Fibroblast of the conjunctiva (primary cell): ENCODE data around the gene UGT1A5.
"Not testable (repeated sequence)": the region's sequence is repeated elsewhere in the genome, so short reads cannot be mapped to it uniquely, and the experiment has no call there.

Source experiments
- DNase-seq: peaks from one replicate; pipeline ENCODE4 v3.0.0-alpha.2; 2010; ENCODE audit warnings: low read depth

Gene UGT1A5

GRCh38 chr2:233746475-233747282, 34.0 kb downstream of the UGT1A5 start:
- no peak for DNase-seq

- DNase-seq, result no peak
Measured at GRCh38 chr2:233747283-233747544, 34.5 kb downstream of the UGT1A5 start.

- not testable (repeated sequence) for DNase-seq
Measured at GRCh38 chr2:233750689-233751088, 38.0 kb downstream of the UGT1A5 start.

GRCh38 chr2:233751212-233752009, 38.7 kb downstream of the UGT1A5 start:
- not testable (repeated sequence) for DNase-seq

GRCh38 chr2:233754872-233755611, 42.3 kb downstream of the UGT1A5 start:
- DNase-seq, result no peak

- no peak for DNase-seq
Measured at GRCh38 chr2:233756429-233757081, 43.8 kb downstream of the UGT1A5 start.

- no peak for DNase-seq
Measured at GRCh38 chr2:233758141-233758540, 45.4 kb downstream of the UGT1A5 start.

GRCh38 chr2:233758849-233759248, 46.1 kb downstream of the UGT1A5 start:
- DNase-seq, result no peak

- DNase-seq, result no peak
Measured at GRCh38 chr2:233760043-233760442, 47.3 kb downstream of the UGT1A5 start, which contains the start of gene UGT1A1. Gene UGT1A1, plus strand, starts transcription at chr2:233760270. Its CDS starts 18 bp downstream, at chr2:233760288.

GRCh38 chr2:233761040-233761769, 48.5 kb downstream of the UGT1A5 start:
- no peak for DNase-seq

- no peak for DNase-seq
Measured at GRCh38 chr2:233764264-233764663, 51.6 kb downstream of the UGT1A5 start.

- DNase-seq, result no peak
Measured at GRCh38 chr2:233764761-233765160, 52.1 kb downstream of the UGT1A5 start.

- no peak for DNase-seq
Measured at GRCh38 chr2:233766416-233766815, 53.7 kb downstream of the UGT1A5 start.

- no peak for DNase-seq
Measured at GRCh38 chr2:233768076-233768475, 55.4 kb downstream of the UGT1A5 start.

- no peak for DNase-seq
Measured at GRCh38 chr2:233769260-233769659, 56.6 kb downstream of the UGT1A5 start.

GRCh38 chr2:233772153-233772552, 59.4 kb downstream of the UGT1A5 start:
- DNase-seq, result no peak

- no peak for DNase-seq
Measured at GRCh38 chr2:233772583-233772982, 59.9 kb downstream of the UGT1A5 start.

GRCh38 chr2:233773854-233774253, 61.1 kb downstream of the UGT1A5 start:
- DNase-seq, result no peak

GRCh38 chr2:233775414-233775813, 62.7 kb downstream of the UGT1A5 start:
- no peak for DNase-seq

- DNase-seq, result no peak
Measured at GRCh38 chr2:233778030-233778429, 65.3 kb downstream of the UGT1A5 start, which contains the start of gene MROH2A. Gene MROH2A, plus strand, starts transcription at chr2:233778330. Its CDS starts 1,029 bp downstream, at chr2:233779359.

- no peak for DNase-seq
Measured at GRCh38 chr2:233779722-233780121, 67.0 kb downstream of the UGT1A5 start.
